ENCODE data around the gene FHIT.

DNA sequence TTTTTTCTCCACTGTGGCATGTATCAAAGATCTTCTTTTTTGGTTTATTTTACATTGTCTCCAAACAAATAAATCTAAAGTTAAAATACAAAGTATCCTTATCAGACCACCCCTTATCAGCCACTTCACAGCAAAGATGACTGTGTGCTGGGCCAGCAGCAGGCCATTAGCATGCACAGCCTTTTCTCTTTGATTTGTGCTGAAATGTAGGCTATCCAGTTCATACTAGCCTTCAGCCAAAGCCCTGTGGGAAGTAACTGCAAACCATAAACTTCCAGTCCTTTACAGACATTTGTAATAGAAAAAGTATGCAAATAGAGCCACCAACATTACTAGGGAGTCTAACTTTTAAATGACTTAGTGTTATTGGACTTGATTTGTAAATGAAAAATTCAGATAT, 816.3 kb downstream of the FHIT start:
- TF ChIP-seq, protein P1, sequence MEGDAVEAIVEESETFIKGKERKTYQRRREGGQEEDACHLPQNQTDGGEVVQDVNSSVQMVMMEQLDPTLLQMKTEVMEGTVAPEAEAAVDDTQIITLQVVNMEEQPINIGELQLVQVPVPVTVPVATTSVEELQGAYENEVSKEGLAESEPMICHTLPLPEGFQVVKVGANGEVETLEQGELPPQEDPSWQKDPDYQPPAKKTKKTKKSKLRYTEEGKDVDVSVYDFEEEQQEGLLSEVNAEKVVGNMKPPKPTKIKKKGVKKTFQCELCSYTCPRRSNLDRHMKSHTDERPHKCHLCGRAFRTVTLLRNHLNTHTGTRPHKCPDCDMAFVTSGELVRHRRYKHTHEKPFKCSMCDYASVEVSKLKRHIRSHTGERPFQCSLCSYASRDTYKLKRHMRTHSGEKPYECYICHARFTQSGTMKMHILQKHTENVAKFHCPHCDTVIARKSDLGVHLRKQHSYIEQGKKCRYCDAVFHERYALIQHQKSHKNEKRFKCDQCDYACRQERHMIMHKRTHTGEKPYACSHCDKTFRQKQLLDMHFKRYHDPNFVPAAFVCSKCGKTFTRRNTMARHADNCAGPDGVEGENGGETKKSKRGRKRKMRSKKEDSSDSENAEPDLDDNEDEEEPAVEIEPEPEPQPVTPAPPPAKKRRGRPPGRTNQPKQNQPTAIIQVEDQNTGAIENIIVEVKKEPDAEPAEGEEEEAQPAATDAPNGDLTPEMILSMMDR (IDR thresholded peaks at IDR 0.05; ENCODE audit: insufficient read depth, low read length, poor library complexity, severe bottlenecking) = no peak
- TF ChIP-seq EZH2phosphoT487 (conservative IDR thresholded peaks at IDR 0.05; ENCODE audit: low read length) = no peak
